ENCODE data around the gene PLPPR1. TPM values are rescaled to one million over a fixed set of nuclear protein-coding genes. Genes with fewer than 3 reads are reported as not detected.
A peak's percentile ranks its signal among the peaks of the same experiment; 100 is the strongest.

The PLPPR1 gene
- total and polyA plus RNA-seq, 2 donors (not counting 1 experiment from before 2014, with no cell fraction given): not detected

DNA sequence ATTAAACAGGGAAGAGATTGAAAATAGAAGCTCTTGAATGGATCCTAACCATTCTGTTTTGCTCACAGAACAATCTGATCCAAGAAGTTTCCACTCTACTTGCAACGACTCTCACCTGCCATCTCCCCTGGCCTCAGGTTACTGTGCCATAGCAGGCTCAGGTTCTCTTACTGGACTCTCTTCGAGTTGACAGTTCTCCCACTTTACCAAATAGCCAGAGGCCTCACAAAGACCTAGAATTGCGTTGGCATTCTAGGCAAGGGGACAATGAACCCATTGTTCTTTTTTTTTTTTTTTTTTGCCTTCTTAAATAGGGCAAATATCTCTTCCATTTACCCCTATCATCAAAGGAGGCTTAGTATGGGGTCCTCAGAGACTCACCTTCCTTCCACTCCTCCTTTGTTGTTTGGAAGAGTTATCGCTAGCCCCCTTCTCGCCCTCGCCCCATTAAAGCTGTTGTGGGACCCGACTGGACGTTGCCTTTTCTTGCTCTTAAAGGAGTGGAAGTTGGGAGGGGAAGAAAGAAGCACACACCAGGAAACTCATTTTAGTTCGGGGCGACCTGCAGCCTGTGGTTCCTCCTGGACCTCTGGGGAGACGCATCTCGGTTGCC, 688 bp upstream of the PLPPR1 start:
- peak overlapping the region in 1 of 4 experiments; percentile 25 for H3K4me3 ChIP-seq (replicated peaks in 1 of 4; ENCODE audit: control extremely low read depth in 1 of 4, insufficient read depth in 1 of 4, low read depth in 3 of 4, low read length in 4 of 4)
- H3K9me3 ChIP-seq (ENCODE audit: control insufficient read depth, insufficient read depth, low read depth, low read length): no peaks in the 10 kb centered on the region
- no peaks in the 10 kb centered on the region for H3K36me3 ChIP-seq (ENCODE audit: control insufficient read depth, insufficient read depth, low read length)
- no peak overlapping the region for H3K9ac ChIP-seq (ENCODE audit: insufficient read depth, low read length)
- no peak for TF ChIP-seq EZH2 (IDR thresholded peaks at IDR 0.05; ENCODE audit: low read length, missing control alignments)
- TF ChIP-seq, protein P1, sequence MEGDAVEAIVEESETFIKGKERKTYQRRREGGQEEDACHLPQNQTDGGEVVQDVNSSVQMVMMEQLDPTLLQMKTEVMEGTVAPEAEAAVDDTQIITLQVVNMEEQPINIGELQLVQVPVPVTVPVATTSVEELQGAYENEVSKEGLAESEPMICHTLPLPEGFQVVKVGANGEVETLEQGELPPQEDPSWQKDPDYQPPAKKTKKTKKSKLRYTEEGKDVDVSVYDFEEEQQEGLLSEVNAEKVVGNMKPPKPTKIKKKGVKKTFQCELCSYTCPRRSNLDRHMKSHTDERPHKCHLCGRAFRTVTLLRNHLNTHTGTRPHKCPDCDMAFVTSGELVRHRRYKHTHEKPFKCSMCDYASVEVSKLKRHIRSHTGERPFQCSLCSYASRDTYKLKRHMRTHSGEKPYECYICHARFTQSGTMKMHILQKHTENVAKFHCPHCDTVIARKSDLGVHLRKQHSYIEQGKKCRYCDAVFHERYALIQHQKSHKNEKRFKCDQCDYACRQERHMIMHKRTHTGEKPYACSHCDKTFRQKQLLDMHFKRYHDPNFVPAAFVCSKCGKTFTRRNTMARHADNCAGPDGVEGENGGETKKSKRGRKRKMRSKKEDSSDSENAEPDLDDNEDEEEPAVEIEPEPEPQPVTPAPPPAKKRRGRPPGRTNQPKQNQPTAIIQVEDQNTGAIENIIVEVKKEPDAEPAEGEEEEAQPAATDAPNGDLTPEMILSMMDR (conservative IDR thresholded peaks at IDR 0.05 in 1 of 2, IDR thresholded peaks at IDR 0.05 in 1 of 2; ENCODE audit: low read depth in 1 of 2, low read length in 2 of 2): no peak
- H3K27ac ChIP-seq (ENCODE audit: insufficient read depth, low read length): no peak overlapping the region
- H3K27me3 ChIP-seq (ENCODE audit: control insufficient read depth, insufficient read depth, low read length): no peaks in the 10 kb centered on the region
- no peak overlapping the region for H3K4me2 ChIP-seq (ENCODE audit: extremely low read depth, insufficient read depth, low read length)
- no peak overlapping the region for H2AFZ ChIP-seq (ENCODE audit: low read length)
- DNase-seq (ENCODE audit: low read depth in 2 of 2): no peak
- no peaks in the 10 kb centered on the region for H4K20me1 ChIP-seq (ENCODE audit: control insufficient read depth, extremely low read depth, insufficient read depth, low read length)
- H3K79me2 ChIP-seq (ENCODE audit: control insufficient read depth, insufficient read depth, low read length): no peaks in the 10 kb centered on the region
- no peaks in the 10 kb centered on the region for H3K4me1 ChIP-seq (ENCODE audit: control insufficient read depth, extremely low read depth, insufficient read depth, low read length)

DNA sequence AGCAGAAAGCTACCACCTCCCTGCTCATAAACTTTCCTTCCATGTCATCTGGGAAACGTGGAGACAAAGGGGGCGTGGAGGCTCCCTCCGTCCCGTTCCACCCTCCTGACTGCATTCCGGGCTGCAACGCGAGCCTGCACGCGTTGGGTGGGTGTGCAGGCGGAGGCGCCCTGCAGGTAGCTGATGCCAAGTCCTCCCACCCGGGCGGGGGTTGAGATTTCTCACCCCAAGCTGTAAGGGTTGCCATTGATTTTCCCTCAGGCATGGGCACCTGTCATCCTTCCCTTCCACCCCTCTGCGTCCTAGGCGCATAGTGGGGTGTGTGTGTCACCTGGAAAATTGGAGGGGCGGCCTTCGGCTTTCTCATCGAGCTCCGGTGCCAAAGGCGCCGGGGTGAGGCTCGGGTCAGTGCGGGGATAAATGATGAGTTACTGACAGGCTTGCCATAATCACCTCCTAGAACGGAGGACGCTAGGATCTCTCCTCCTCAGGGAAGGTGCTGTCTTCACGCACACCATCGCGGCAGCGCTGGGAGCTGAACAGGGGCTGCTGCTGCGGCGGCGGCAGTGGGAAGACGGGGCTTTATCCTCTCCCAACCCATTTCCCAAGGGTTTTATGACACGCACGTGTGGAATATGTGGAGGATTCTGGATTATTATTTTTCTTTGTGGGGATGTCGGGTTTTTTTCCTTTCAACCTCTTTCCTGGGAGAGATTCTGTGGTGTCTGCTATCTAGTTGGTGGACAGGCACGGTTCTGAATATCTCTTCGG, 973 bp downstream of the PLPPR1 start:
- H3K27me3 ChIP-seq (ENCODE audit: control insufficient read depth, insufficient read depth, low read length): no peaks in the 10 kb centered on the region
- H4K20me1 ChIP-seq (ENCODE audit: control insufficient read depth, extremely low read depth, insufficient read depth, low read length): no peaks in the 10 kb centered on the region
- H2AFZ ChIP-seq (ENCODE audit: low read length): no peak overlapping the region
- no peaks in the 10 kb centered on the region for H3K36me3 ChIP-seq (ENCODE audit: control insufficient read depth, insufficient read depth, low read length)
- no peak overlapping the region for H3K27ac ChIP-seq (ENCODE audit: insufficient read depth, low read length)
- H3K4me1 ChIP-seq (ENCODE audit: control insufficient read depth, extremely low read depth, insufficient read depth, low read length): no peaks in the 10 kb centered on the region
- no peaks in the 10 kb centered on the region for H3K9me3 ChIP-seq (ENCODE audit: control insufficient read depth, insufficient read depth, low read depth, low read length)
- H3K4me2 ChIP-seq (ENCODE audit: extremely low read depth, insufficient read depth, low read length): no peak overlapping the region
- no peak for DNase-seq (ENCODE audit: low read depth in 2 of 2)
- TF ChIP-seq EZH2 (IDR thresholded peaks at IDR 0.05; ENCODE audit: low read length, missing control alignments): no peak
- TF ChIP-seq, protein P1 (conservative IDR thresholded peaks at IDR 0.05 in 1 of 2, IDR thresholded peaks at IDR 0.05 in 1 of 2; ENCODE audit: low read depth in 1 of 2, low read length in 2 of 2): no peak
- H3K9ac ChIP-seq (ENCODE audit: insufficient read depth, low read length): no peak overlapping the region
- no peak overlapping the region for H3K4me3 ChIP-seq (replicated peaks in 1 of 4; ENCODE audit: control extremely low read depth in 1 of 4, insufficient read depth in 1 of 4, low read depth in 3 of 4, low read length in 4 of 4)
- no peaks in the 10 kb centered on the region for H3K79me2 ChIP-seq (ENCODE audit: control insufficient read depth, insufficient read depth, low read length)

DNA sequence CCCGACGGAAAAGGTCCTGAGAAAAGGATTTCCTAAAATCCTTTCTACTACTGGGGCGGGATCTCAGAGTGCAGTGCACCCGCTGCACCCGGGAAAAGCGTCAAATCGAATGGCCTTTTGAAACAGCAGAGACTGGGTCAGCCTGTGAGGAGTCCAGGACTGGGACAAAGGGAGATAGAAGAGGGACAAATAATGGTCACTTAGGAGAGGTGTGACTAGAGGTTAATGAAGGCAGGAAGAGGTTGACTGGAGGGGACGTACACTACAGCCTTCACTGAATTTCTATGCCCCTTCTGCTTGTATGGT, 1.5 kb downstream of the PLPPR1 start:
- no peaks in the 10 kb centered on the region for H3K36me3 ChIP-seq (ENCODE audit: control insufficient read depth, insufficient read depth, low read length)
- no peaks in the 10 kb centered on the region for H3K4me1 ChIP-seq (ENCODE audit: control insufficient read depth, extremely low read depth, insufficient read depth, low read length)
- H4K20me1 ChIP-seq (ENCODE audit: control insufficient read depth, extremely low read depth, insufficient read depth, low read length): no peaks in the 10 kb centered on the region
- no peak for DNase-seq (ENCODE audit: low read depth in 2 of 2)
- H3K4me3 ChIP-seq (replicated peaks in 1 of 4; ENCODE audit: control extremely low read depth in 1 of 4, insufficient read depth in 1 of 4, low read depth in 3 of 4, low read length in 4 of 4): no peak overlapping the region
- H3K9ac ChIP-seq (ENCODE audit: insufficient read depth, low read length): no peak overlapping the region
- TF ChIP-seq EZH2 (IDR thresholded peaks at IDR 0.05; ENCODE audit: low read length, missing control alignments): no peak
- H3K79me2 ChIP-seq (ENCODE audit: control insufficient read depth, insufficient read depth, low read length): no peaks in the 10 kb centered on the region
- no peak overlapping the region for H3K4me2 ChIP-seq (ENCODE audit: extremely low read depth, insufficient read depth, low read length)
- H3K9me3 ChIP-seq (ENCODE audit: control insufficient read depth, insufficient read depth, low read depth, low read length): no peaks in the 10 kb centered on the region
- no peak overlapping the region for H2AFZ ChIP-seq (ENCODE audit: low read length)
- no peaks in the 10 kb centered on the region for H3K27me3 ChIP-seq (ENCODE audit: control insufficient read depth, insufficient read depth, low read length)
- H3K27ac ChIP-seq (ENCODE audit: insufficient read depth, low read length): no peak overlapping the region
